H1 (cell line): ENCODE measurements around the gene PTPRE. TPM values are rescaled to one million over a fixed set of nuclear protein-coding genes. Genes with fewer than 3 reads are reported as not detected.

Experiments used
- BRCA1 ChIP-seq: IDR thresholded peaks from 2 replicates; pipeline ENCODE4 v1.6.1; 2012; ENCODE audit warnings: low read depth, low read length, improper control_type of control experiment
- CHD1 ChIP-seq: IDR thresholded peaks from 2 replicates; pipeline ENCODE4 v1.6.1; 2012; ENCODE audit warnings: low read depth, low read length, improper control_type of control experiment
- SP2 ChIP-seq: IDR thresholded peaks from 2 replicates; pipeline ENCODE4 v1.6.1; 2012; ENCODE audit warnings: mild to moderate bottlenecking, low read length, inconsistent platforms
- polyA plus RNA-seq, 7 experiments: library from polyadenylated mRNA; depleted of rRNA in 3 of 7; stranded (reverse) in 5 of 7; unstranded in 2 of 7; fragments of >200 nt in 5 of 7; fragments of 200-250 nt in 2 of 7; gene quantifications; 1 replicate in 5 of 7; 2 replicates in 1 of 7; 4 replicates in 1 of 7; pipeline versions ENCODE4 v1.2.1 to v1.2.3, GENCODE V29; 2011 to 2013; ENCODE audit warnings: missing spikeins in 2 of 7, mixed read lengths in 2 of 7
- total RNA-seq: library from RNA; stranded (reverse); fragmentation: NEBNext Ultra II Directional; extraction: Animal tissue kit (Norgen Biotek cat#: 25700); gene quantifications from 2 replicates; pipeline ENCODE4 v1.2.1, GENCODE V29; 2021

The PTPRE gene
- total and polyA plus RNA-seq, 2 of the 8 experiments (the other 6 are each of a cell fraction or from before 2014, with no cell fraction given) = 0.33 to 0.54 TPM

- TF ChIP-seq BRCA1 (no peak), CHD1 (no peak), SP2 (no peak)
Observed at GRCh38 chr10:127976701-127977356, 69.9 kb downstream of the PTPRE start (continued).
